Measurements from ENCODE around the gene MX2. TPM values are rescaled to one million over a fixed set of nuclear protein-coding genes. Genes with fewer than 3 reads are reported as not detected.
A peak's percentile ranks its signal among the peaks of the same experiment; 100 is the strongest.

MX2 gene
- total and polyA plus RNA-seq, 9 of the 15 experiments (the other 6 are each of a cell fraction or from before 2014, with no cell fraction given): 0.10 to 0.95 (median 0.47) TPM; not detected in 1

DNA sequence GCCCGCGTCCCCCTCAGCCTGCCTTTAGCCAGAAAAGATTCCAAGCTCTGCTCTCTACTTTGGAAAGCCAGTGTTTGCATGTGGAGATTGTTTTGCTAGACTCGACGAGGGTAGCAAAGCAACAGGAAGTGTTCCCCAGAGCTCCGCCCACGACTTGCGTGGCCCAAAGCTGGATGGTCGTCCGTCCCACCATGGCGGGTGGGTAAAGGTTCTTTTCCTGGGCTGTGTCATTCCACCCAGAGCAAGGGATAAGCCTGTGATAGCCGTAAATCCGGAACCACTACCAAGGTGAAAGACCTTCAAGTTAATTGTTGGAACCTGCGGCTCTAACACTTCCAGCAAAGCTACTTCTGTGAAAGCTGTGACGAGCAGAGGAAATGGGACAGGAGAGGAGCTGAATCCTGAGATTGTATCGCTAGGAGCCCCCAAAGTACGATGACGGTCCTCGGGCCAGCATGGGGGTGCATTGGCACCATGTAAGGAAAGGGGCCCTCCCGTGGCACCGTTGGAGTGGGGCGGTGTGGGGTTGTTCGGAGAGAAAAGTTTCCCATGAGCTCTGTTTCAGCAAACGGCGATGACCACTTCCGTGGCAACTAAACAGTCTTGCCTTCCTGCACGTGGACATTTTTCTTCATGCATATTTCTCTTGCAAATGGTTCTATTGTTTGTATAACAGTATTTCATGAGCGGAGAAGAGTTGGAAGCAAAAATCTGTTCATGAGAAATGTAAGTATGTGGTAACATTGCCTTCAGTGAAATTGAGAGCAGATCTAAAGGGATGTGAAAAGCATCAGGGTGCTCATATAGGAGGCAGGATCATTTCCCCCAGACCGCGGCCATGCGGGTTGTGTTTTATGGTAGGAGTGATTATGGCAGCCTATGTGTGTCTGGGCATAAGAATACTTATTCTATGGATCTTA, 8.4 kb downstream of the MX2 start (continued):
- TF ChIP-seq NFYB (IDR thresholded peaks at IDR 0.05; ENCODE audit: extremely low read depth, insufficient read length) (no peak), ELF1 (tag; IDR thresholded peaks at IDR 0.05) (0 out of 2 replicates have a peak, but pooled peaks have one; percentile 36), GABPA (tag; conservative IDR thresholded peaks at IDR 0.05; ENCODE audit: low read depth) (peak; percentile 40; the same call in 1 of the 2 replicates), ZNF830 (CRISPR knock-in tag; IDR thresholded peaks at IDR 0.05) (no peak), CC2D1A (IDR thresholded peaks at IDR 0.05) (no peak), YY1 (IDR thresholded peaks at IDR 0.05; ENCODE audit: borderline replicate concordance in 1 of 3, control insufficient read depth in 1 of 3, extremely low read depth in 1 of 3, insufficient read depth in 3 of 3, insufficient read length in 1 of 3, insufficient replicate concordance in 2 of 3, low read depth in 1 of 3, low read length in 2 of 3) (no peak)

- DNase-seq (ENCODE audit: extremely low read depth in 1 of 4, low spot score in 3 of 4): no peak
- Histone ChIP-seq H3K4me1 (replicated peaks in 1 of 2; ENCODE audit: control insufficient read depth in 2 of 2, insufficient read depth in 2 of 2, low read length in 2 of 2) (no peaks in the 10 kb centered on the region), H2AFZ (ENCODE audit: low read depth, low read length) (no peak overlapping the region), H3K36me3 (ENCODE audit: control insufficient read depth, insufficient read depth, low read length) (no peaks in the 10 kb centered on the region), H3K4me2 (ENCODE audit: insufficient read depth, low read length) (no peak overlapping the region), H3K79me2 (ENCODE audit: control insufficient read depth, insufficient read depth, low read length) (no peaks in the 10 kb centered on the region), H3K27ac (ENCODE audit: extremely low read depth, low read depth, low read length) (no peak overlapping the region), H3K9ac (ENCODE audit: insufficient read depth in 1 of 2, low read depth in 2 of 2, low read length in 2 of 2) (no peak overlapping the region), H3K9me3 (replicated peaks; ENCODE audit: control insufficient read depth, insufficient read depth, low read depth, low read length) (no peaks in the 10 kb centered on the region), H4K20me1 (replicated peaks; ENCODE audit: control insufficient read depth, insufficient read depth, low read length) (no peaks in the 10 kb centered on the region), H3K27me3 (ENCODE audit: control insufficient read depth in 2 of 2, insufficient read depth in 2 of 2, low read length in 2 of 2) (peaks cover 28 to 50% of the 10 kb centered on the region in 2 experiments; a peak in 4 of 5 replicates), H3K4me3 (no peak overlapping the region), H3K9me1 (ENCODE audit: control insufficient read depth, insufficient read depth, low read length) (no peaks in the 10 kb centered on the region)
- in situ Hi-C loops (cut with MboI): no loop called here
- under 1% methylated on average over 12 of the region's 12 CpGs for WGBS (ENCODE audit: insufficient coverage, low coverage, missing lambda C conversion rate)
- ATAC-seq: no peak
- ChIA-PET CTCF (ENCODE audit: low intra/inter-chr PET ratio) (no interaction called here), POLR2A (no interaction called here)
- no TSS peak for BruUV-seq (replicated peaks)
- FAIRE-seq: peak; percentile 44
- TF ChIP-seq NFE2L1 (tag; IDR thresholded peaks at IDR 0.05; ENCODE audit: borderline replicate concordance, low read depth) (peak; percentile 32; the same call in 1 of the 2 replicates), MAFG (tag; conservative IDR thresholded peaks at IDR 0.05) (peak; percentile 65), ZNF316 (IDR thresholded peaks at IDR 0.05) (0 out of 2 replicates have a peak, but pooled peaks have one; percentile 3), HCFC1 (IDR thresholded peaks at IDR 0.05; ENCODE audit: low read depth, low read length) (no peak)
- intact Hi-C loops (cut with micrococcal nuclease): no loop called here
These were observed 9.2 kb downstream of the MX2 start for GRCh38 chr21:41370840-41371684.

Measured in K562 (cell line).